Hematopoietic multipotent progenitor cell treated with erythropoietin and hydrocortisone succinate and interleukin-3 and kit ligand, for 17 days (in vitro differentiated cells): ENCODE results near the gene IFT52.
"Not testable (repeated sequence)": the region's sequence is repeated elsewhere in the genome, so short reads cannot be mapped to it uniquely, and the experiment has no call there.

Experiments
- DNase-seq: peaks from one replicate; pipeline ENCODE4 v3.0.0-alpha.2; 2015; ENCODE audit warnings: low spot score

The IFT52 gene

DNA sequence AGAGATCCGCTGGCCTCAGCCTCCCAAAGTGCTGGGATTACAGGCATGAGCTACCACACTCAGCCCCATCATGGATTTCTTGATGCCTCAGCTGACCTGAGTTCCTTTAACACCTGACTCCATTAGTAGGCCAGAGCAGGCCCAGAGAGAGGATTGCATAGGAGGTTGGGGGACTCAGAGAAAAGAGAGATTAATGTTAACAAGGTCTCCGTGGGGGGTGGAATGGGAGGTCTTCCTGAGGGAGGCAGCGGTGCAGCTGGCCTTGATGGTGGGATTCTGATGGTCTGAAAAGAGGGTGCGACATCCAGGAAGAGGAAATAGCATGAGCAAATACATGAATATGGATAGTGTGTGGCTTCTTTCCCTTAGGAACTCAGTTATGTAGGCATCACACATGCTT lies 22.0 kb upstream of the IFT52 start:
- no peak for DNase-seq

DNA sequence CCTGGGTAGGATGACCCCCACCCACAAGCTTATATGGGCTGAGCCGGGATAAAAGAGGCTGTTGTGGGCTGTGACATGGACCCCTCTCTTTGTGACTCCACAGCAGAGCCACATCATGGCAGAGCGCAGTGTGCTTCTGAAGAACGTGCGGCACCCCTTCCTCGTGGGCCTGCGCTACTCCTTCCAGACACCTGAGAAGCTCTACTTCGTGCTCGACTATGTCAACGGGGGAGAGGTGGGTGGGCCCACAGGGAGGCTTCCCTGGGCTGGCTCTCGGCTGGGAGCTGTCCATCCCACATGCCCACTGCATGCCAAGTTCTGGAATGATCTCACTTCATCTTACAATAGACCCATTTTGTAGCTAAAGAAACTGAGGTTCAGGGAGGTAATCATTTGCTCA lies 21.5 kb upstream of the IFT52 start:
- no peak for DNase-seq

DNA sequence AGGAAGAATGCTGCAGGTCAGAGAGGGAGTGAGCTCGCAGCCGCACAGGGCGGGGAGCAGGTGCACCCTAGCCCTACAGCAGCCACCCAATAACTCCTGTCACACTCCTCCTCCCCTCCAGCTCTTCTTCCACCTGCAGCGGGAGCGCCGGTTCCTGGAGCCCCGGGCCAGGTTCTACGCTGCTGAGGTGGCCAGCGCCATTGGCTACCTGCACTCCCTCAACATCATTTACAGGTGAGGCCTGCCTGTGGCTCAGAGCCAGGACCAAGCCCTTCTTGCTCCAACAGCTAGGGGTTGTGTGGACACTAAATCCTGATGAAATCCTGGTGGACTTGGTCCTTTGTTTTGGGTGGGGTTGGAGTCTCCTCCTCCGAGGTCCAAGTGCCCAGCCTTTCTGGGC lies 20.2 kb upstream of the IFT52 start:
- no peak for DNase-seq

DNA sequence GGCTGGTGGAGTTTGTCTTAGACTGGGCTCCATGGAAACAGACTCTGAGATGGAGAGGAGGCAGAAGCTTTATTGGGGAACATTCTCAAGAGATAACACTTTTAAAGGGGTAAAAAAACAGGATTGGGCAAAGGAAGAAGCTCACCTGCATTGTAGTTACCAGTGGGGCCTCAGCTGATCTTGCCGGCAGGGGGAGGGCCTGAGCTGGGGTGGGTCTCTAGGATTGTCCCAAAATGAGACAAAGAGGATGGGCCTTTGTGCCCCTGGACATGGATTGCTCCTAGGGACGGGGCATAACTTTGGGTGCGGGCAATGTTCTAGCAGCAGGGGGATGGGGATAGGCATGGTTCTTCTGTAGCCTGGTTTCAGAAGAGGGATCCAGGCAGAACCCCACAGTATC lies 19.4 kb upstream of the IFT52 start:
- no peak for DNase-seq

DNA sequence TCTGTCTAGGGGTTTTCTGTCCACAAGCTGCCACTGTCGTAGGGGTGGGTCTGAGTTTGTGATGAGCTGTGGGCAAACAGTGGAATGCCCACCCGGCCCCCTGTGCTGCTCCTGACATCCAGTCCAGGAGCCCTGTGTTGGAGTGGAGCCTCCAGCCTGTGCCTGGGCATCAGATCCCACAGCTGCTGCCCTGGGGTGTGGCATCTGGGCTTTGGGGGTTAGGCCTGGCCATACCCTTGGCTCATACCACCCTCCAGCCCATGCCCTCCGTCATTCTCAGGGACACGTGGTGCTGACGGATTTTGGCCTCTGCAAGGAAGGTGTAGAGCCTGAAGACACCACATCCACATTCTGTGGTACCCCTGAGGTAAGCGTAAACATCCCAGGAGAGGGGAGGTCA lies 19.0 kb upstream of the IFT52 start:
- no peak for DNase-seq

DNA sequence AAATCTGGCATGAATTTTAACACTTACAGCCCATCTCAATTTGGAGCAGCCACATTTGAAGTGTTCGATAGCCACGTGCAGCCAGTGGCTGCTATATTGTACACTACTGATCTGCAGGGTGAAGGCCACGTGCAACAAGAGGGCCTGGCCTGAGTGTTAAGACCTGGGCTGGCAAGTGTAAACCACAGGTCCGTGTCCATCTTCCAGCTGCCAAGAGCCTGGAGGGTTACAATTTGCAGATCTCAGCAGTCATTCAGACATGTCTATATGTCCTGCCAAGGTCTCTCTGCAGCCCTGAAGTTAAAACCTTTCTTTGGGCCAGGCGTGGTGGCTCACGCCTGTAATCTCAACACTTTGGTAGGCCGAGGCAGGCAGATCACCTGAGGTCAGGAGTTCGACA lies 17.8 kb upstream of the IFT52 start:
- no peak for DNase-seq

DNA sequence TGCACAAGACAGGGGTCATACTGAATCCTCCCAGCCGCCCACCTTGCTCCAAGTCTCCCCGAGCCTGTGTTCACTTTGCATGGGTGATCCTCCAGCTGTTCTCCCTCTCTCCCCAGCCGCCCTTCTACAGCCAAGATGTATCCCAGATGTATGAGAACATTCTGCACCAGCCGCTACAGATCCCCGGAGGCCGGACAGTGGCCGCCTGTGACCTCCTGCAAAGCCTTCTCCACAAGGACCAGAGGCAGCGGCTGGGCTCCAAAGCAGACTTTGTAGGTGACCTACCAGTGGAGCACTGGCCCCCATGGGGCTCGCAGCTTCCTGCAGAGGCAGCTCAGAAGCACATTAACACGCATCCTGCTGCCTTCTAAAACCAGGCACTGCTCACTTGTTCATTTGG lies 14.6 kb upstream of the IFT52 start:
- no peak for DNase-seq

DNA sequence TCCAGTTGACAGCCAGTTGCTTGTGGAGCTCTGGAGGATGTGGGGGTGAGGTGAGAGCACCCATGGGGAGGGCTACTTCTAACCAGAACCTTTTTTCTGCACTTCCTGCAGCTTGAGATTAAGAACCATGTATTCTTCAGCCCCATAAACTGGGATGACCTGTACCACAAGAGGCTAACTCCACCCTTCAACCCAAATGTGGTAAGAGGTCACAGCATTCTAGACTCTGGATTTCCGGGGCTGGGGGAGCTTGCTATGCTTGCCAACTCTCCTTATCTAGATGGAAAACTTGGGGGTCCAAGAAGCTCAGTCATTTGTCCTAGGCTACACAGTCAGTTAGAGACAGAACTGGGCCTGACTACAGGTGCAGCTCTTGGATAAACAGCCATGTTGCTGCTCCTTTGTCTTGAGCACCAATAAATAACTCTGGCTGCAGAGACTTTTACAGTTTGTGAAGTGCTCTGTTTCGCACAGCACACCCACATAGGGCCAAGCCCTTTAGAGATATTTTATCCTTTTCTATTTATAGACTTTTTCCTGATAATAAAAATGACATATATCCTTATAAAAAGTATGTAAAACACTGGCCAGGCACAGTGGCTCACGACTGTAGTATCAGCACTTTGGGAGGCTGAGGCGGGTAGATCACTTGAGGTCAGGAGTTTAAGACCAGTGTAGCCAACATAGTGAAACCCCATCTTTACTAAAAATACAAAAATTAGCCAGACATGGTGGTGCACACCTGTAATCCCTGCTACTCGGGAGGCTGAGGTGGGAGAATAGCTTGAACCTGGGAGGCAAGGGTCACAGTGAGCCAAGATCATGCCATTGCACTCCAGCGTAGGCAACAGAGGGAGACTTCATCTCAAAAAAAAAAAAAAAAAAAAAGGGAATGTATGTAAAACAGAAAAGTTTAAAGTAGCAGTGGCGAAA lies 10.6 kb upstream of the IFT52 start:
- DNase-seq, result no peak

DNA sequence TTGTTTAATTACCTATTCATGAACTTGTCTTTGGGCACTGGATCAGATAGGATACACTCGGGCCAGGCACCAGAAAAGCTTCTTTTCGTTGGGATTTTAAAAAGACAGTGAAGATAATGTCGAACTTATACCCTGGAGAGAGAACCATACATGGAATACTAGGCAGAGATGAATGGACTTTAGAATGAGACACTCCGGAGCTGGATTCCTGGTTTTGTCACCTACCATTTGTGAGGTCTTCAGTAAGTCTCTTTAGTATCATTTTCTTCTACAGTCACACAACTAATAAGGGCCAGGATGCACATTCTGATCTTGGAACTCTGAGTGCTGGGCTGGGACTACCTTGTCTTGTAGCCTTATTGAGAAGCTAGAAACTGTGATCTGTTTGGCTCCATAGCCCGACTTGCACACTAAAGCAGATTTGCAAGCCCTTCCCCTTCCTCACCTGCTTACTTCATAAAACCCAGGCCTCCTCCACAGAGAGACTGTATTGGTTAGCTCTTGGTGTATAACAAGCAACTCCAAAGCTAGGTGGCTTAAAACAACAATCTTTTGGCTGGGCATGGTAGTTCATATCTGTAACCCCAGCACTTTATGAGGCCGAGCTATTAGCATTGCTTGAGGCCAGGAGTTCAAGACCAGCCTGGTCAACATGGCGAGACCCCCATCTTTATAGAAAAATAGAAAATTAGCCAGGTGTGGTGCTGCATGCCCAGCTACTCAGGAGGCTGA lies 7.4 kb upstream of the IFT52 start:
- DNase-seq, result no peak

DNA sequence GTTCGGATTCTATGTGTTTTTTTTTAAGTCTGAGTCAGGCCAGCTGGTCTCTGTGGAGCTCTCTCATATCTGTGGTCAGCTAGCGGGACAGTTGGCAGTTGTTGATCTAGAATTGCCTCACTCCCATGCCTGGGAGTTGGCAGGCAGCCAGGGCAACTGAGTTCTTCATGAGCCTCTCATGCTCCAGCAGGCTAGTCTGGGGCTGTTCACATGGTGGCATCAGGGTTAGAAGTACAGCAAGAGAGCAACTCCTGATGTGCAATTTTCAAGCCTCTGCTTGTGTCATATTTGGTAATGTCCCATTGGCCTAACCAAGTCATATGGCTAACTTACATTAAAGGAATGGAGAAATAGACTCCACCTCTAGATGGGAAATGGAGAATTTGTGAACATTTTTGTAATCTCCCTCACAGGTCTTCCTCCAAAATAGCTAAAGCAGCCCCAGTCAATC lies 6.7 kb upstream of the IFT52 start:
- peak; percentile 96 for DNase-seq

DNA sequence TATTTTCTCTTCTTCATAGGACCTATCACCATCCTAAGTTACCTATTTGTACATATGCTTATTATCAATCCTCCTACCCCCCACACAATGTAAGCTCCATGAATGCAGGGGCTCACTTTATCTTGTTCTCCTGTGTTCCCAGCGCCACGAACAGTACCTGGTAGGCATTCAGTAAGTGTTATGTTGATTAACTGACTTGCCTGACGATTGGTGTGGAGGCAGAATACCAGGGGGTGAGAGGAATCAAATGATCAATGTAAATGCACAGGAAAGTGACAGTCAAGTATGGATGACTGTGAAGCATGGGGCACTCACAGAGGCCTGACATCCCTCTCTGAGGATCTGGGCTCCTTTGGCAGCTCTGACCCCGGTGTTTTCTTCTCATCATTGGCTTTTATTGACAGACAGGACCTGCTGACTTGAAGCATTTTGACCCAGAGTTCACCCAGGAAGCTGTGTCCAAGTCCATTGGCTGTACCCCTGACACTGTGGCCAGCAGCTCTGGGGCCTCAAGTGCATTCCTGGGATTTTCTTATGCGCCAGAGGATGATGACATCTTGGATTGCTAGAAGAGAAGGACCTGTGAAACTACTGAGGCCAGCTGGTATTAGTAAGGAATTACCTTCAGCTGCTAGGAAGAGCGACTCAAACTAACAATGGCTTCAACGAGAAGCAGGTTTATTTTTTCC lies 6.1 kb upstream of the IFT52 start:
- no peak for DNase-seq

DNA sequence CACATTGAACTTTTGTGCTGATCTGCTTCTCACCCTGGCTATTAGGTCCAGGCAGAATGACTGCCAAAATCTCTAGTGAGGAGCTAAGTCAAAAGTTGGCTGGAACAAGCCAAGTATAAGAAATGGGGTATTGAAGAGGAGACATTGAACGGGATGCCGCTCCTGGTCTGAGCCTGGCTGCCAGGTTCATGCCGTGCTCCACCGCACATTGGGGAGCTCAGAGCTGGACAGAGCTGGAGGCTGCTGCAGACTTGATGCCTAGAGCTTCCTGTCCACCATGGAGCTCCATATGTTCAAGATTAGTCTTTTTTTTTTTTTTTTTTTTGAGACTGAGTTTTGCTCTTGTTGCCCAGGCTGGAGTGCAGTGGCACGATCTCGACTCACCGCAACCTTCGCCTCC lies 4.1 kb upstream of the IFT52 start:
- DNase-seq, result no peak

DNA sequence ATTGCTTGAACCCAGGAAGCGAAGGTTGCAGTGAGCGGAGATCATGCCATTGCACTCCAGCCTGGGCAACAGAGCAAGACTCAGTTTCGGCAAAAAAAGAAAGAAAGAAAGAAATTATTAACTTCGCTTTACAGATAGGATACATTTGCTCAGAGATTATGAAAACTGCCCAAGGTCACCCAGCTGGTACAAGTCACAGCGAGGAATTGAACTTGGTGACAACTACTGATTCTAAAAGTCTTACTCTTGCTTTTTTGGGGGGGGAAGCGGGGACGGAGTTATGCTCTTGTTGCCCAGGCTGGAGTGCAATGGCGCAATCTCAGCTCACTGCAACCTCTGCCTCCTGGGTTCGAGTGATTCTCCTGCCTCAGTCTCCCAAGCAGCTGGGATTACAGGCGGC lies 2.2 kb upstream of the IFT52 start:
- not testable (repeated sequence) for DNase-seq

DNA sequence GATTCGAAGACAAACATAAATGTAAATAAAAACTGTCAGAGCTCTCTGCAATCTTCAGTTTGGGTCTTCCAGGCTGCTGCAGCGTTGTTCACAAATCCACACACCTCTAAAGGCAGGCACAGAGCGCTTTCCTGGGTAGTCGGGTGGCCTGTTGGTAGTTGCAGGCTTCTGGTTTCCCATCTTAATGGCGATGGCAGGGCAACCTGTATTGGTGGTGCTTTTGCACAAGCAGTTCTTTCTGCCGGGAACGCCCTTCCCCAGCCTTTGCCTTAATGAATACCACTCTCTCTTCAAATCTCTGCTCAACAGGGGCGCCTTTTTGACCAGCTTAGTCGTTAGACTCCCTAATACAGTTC lies 723 bp upstream of the IFT52 start:
- no peak for DNase-seq

DNA sequence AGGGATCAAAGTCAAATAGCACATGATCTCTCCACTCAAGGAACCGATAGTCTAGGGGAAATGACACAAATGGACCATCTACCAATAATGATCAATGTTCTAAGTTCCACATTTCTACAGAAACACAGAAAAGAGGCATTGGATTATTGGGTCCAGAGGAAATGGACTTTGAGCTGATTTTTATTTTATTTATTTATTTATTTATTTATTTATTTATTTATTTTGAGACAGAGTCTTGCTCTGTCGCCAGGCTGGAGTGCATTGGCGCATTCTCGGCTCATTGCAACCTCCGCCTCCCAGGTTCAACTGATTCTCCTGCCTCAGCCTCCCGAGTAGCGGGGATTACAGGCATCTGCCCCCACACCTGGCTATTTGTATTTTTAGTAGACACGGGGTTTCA lies 11.2 kb downstream of the IFT52 start:
- DNase-seq, result not testable (repeated sequence)

DNA sequence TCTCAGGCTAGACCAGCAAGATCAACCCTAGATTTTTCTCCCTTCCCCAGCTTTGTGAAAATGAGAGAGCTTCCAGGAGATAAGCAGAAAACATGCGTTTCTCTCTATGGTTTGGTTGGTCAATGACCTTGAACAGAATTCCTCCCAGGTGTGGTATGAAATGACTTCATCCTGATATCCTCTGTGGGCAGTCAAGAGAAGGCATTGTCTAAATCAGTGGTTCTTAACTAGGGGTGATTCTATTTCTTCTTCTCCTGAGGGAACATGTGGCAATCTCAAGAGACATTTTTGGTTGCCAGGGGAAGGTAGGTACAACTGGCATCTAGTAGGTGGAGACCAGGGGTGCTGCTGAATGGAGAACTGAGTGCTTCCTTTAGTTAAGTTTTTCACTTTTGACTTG lies 12.4 kb downstream of the IFT52 start:
- no peak for DNase-seq

DNA sequence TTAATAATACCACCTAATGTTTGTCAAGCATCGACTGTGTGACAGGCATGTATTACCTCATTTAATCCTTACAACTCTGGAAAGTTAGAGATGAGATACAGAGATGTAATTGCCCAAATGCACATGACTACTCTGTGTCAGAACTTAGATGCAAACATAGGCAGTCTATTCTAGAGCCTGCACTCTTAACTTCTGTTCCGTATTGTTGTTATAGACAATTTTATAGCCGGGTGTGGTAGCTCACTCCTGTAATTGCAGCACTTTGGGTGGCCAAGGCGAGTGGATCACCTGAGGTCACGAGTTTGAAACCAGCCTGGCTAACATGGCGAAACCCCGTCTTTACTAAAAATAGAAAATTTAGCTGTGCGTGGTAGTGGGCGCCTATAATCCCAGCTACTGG lies 15.0 kb downstream of the IFT52 start:
- no peak for DNase-seq

DNA sequence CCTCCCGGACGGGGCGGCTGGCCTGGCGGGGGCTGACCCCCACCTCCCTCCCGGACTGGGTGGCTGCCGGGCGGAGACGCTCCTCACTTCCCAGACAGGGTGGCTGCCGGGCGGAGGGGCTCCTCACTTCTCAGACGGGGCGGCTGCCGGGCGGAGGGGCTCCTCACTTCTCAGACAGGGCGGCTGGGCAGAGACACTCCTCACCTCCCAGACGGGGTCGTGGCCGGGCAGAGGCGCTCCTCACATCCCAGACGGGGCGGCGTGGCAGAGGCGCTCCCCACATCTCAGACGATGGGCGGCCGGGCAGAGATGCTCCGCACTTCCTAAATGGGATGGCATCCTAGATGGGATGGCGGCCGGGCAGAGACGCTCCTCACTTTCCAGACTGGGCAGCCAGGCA lies 16.5 kb downstream of the IFT52 start:
- DNase-seq, result not testable (repeated sequence)

DNA sequence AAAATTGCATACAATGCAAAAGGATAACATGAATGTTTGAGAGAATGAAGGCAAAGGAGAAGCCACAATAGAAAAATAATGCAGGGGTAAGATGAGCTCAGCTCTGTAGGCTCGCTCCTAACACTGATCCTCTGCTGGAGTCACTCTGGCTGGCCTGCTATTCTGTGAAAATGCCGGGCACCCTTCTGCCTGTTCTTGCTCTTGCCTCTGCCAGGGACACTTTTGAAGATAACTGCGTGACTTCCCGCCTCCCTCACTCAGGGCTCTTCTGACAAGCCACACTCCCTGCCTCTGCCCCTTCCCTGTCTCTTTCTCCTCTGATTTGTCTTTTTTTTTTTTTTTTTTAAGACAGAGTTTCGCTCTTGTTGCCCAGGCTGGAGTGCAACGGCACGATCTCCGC lies 40.9 kb downstream of the IFT52 start:
- DNase-seq, result no peak

DNA sequence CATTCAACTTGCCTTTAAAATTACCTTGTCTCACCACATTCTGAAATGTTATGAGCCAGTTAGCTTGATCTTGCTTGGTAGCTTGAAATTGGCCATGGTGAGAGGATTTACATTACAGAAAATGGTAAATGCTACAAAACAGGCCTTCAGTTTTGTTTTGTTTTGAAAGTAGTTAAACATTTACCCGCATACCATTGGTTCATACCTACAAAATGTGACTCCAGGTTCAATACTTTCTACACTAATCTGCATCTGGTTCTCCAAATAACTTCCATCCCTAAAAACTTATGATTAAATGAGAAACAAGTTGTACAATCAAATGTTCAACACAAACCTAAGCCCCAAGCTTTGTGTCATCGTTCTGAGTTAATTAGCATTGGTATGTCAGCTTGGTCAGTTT lies 45.7 kb downstream of the IFT52 start:
- no peak for DNase-seq

DNA sequence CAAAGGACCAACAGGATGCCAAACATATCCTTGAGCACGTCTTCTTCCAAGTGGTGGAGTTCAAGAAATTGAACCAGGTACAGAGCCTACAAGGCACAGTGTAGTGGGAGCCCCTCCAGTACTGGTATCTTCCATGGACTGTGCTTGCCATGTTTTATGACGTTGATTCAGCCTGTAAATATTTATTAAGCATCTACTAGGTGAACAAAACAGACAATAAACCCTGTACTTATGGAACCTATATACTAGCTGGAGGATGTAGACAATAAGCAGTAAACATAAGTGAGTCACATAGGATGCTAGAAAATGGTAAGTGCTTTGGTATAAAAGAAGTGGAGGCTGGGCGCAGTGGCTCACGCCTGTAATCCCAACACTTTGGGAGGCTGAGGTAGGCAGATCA lies 51.8 kb downstream of the IFT52 start:
- no peak for DNase-seq

DNA sequence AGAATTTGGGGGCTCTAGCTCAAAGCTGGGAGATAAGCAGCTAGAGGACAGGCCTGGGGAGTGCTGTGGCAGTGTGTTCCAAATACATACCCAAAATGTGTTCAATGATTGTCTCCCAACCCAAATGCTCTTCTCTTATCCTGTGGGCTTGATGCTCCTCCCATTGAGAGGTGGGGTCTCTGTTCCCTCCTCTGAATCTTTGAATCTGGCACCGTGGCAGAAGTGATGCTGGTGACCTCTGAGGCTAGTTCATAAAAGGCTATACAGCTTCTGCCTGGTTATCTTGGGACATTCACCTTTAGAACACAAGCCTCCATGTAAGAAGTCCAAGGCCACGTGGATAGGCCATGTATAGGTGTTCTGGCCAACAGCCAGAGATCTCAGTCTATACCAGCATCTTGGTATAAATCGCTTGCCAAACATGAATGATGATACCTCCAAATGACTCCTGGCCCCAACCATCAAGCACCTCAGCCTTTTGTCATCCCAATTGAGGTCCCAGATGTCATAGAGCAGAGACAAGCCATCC lies 60.3 kb downstream of the IFT52 start:
- DNase-seq, result no peak
